K562 (cell line): ENCODE measurements around the gene PPP1R16B. TPM values are rescaled to one million over a fixed set of nuclear protein-coding genes. Genes with fewer than 3 reads are reported as not detected.

ENCODE experiments used
- CHD4 ChIP-seq: fragments of 200-600 bp; sonication (generic); IDR thresholded peaks from 3 replicates; pipeline ENCODE4 v1.6.1; 2012; ENCODE audit warnings: low read depth, mild to moderate bottlenecking, mixed read lengths, low read length, inconsistent platforms; ENCODE audit not compliant: insufficient read depth, insufficient replicate concordance, poor library complexity, severe bottlenecking
- DNMT1 ChIP-seq: fragments of 450-650 bp; IDR thresholded peaks from 2 replicates; pipeline ENCODE4 v1.6.1; 2016; ENCODE audit warnings: antibody characterized with exemption, mild to moderate bottlenecking
- GABPB1 ChIP-seq: sonication (generic); formaldehyde crosslinking; IDR thresholded peaks from 2 replicates; pipeline ENCODE4 v1.8.0; 2022; ENCODE audit warnings: mild to moderate bottlenecking, missing genetic modification reagents
- HDAC2 ChIP-seq: fragments of 450-650 bp; IDR thresholded peaks from 2 replicates; pipeline ENCODE4 v1.6.1; 2016; ENCODE audit warnings: mild to moderate bottlenecking
- JUND ChIP-seq, 2 experiments: IDR thresholded peaks; 2 replicates in 1 of 2; 3 replicates in 1 of 2; pipeline ENCODE4 v1.6.1; 2011; ENCODE audit warnings: borderline replicate concordance in 2 of 2, low read depth in 2 of 2, low read length in 2 of 2, improper control_type of control experiment in 1 of 2, missing biosample characterization in 1 of 2, missing genetic modification characterization in 1 of 2, missing genetic modification reagents in 1 of 2
- KLF1 ChIP-seq: fragments of 450-650 bp; IDR thresholded peaks from 2 replicates; pipeline ENCODE4 v1.6.1; 2016; ENCODE audit warnings: missing genetic modification characterization, missing compliant biosample characterization
- NBN ChIP-seq: fragments of 450-650 bp; IDR thresholded peaks from 2 replicates; pipeline ENCODE4 v1.6.1; 2016; ENCODE audit warnings: low read depth, mild to moderate bottlenecking
- NCOA2 ChIP-seq, 2 experiments: fragments of 450-650 bp; IDR thresholded peaks; 2 replicates each; pipeline ENCODE4 v1.6.1; 2018; ENCODE audit warnings: mild to moderate bottlenecking in 2 of 2, moderate library complexity in 1 of 2; ENCODE audit not compliant: partially characterized antibody in 2 of 2
- NCOA6 ChIP-seq: fragments of 450-650 bp; IDR thresholded peaks from 2 replicates; pipeline ENCODE4 v1.6.1; 2017; ENCODE audit warnings: mild to moderate bottlenecking
- NCOR1 ChIP-seq: fragments of 450-650 bp; IDR thresholded peaks from 2 replicates; pipeline ENCODE4 v1.6.1; 2016; ENCODE audit warnings: mild to moderate bottlenecking, moderate library complexity
- POLR2B ChIP-seq: fragments of 450-650 bp; IDR thresholded peaks from 2 replicates; pipeline ENCODE4 v1.6.1; 2018; ENCODE audit warnings: low read depth; ENCODE audit not compliant: partially characterized antibody
- PRPF4 ChIP-seq: fragments of 200-400 bp; formaldehyde crosslinking; IDR thresholded peaks from one replicate; pipeline ENCODE4 v1.6.1; 2017; ENCODE audit warnings: low read length, low read depth, mild to moderate bottlenecking; ENCODE audit not compliant: insufficient read depth, poor library complexity, severe bottlenecking
- TSC22D4 ChIP-seq: fragments of 450-650 bp; IDR thresholded peaks from 2 replicates; pipeline ENCODE4 v1.6.1; 2016; ENCODE audit warnings: missing genetic modification characterization, missing biosample characterization, control low read depth
- ZBTB17 ChIP-seq: fragments of 450-650 bp; formaldehyde crosslinking; IDR thresholded peaks from 2 replicates; pipeline ENCODE4 v1.4.0; 2020; ENCODE audit warnings: mild to moderate bottlenecking
- polyA plus RNA-seq, 8 experiments: library from polyadenylated mRNA; depleted of rRNA in 4 of 8; stranded (reverse) in 5 of 8; unstranded in 3 of 8; fragments of >200 nt; fragmentation: Nextera tagmentation in 2 of 8; fragmentation: Illumina TruSeq in 1 of 8; extraction: Ambion mirVana in 2 of 8; extraction: Trizol in 1 of 8; gene quantifications; 2 replicates each; pipeline versions ENCODE4 v1.2.1 to v1.2.3, GENCODE V29; 2011 to 2014; ENCODE audit warnings: inconsistent platforms in 1 of 8, missing spikeins in 1 of 8
- total RNA-seq, 7 experiments: library from RNA; depleted of rRNA in 6 of 7; stranded (reverse); fragments of >200 nt in 6 of 7; fragmentation: Illumina TruSeq in 2 of 7; extraction: Trizol in 2 of 7; gene quantifications; 2 replicates each; pipeline versions ENCODE4 v1.2.1 to v1.2.3, GENCODE V29; 2011 to 2021; ENCODE audit warnings: low replicate concordance in 1 of 7
- TF ChIP-seq, protein P1 (sequence below): fragments of 450-650 bp; IDR thresholded peaks from 2 replicates; pipeline ENCODE4 v1.6.1; 2017; ENCODE audit warnings: antibody characterized with exemption, mild to moderate bottlenecking
- TF ChIP-seq, protein P2 (sequence below), 2 experiments: fragments of 450-650 bp; IDR thresholded peaks; 2 replicates each; pipeline ENCODE4 v1.6.1; 2016
- TF ChIP-seq, protein P3 (sequence below): fragments of 250-450 bp; sonication (Bioruptor Pico); IDR thresholded peaks from 2 replicates; pipeline ENCODE4 v1.8.0; 2021; ENCODE audit warnings: mild to moderate bottlenecking, moderate library complexity
- TF ChIP-seq, protein P4 (sequence below): fragments of 450-650 bp; formaldehyde crosslinking; IDR thresholded peaks from 2 replicates; pipeline ENCODE4 v1.4.0; 2022; ENCODE audit warnings: mild to moderate bottlenecking, moderate library complexity
- TF ChIP-seq, protein P5 (sequence below): sonication (generic); formaldehyde crosslinking; IDR thresholded peaks from 2 replicates; pipeline ENCODE4 v1.8.1; 2022; ENCODE audit warnings: missing genetic modification reagents

PPP1R16B gene
- total and polyA plus RNA-seq, 9 of the 15 experiments (the other 6 are each of a cell fraction or from before 2014, with no cell fraction given) = 1.5 to 11.5 (median 6.8) TPM

DNA sequence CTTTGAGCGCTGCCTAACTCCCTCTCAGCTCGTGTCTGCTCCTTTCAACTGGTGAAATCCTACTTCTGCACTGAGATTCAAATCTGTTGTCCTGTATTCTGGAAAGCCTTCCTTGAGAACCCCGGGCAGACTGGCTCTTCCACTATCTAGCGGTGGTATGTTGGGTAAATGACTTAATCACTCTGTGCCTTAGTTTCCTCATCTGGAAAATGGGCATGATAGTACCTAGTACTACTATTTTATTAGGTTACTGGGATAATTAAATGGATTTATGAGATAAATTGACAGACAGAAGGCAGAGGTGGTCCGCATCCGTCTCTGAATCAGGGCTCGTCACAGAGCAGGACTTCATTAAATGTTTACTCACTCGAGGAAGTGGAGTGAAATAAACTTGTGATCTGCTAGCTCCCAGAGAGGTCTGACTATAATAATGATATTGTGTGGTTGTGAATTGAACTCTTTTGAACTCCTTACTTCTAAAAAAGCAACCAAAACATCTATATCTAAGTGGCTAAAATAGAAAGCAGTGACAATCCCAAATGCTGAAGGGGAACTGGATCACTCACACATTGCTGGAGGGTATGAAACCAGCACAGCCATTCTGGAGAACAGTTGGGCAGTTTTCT, 26.6 kb downstream of the PPP1R16B start (continued):
- TF ChIP-seq NCOR1 (no peak), JUND (IDR thresholded peaks at IDR 0.05; ENCODE audit: borderline replicate concordance, low read depth, low read length) (no peak), JUND (tag; IDR thresholded peaks at IDR 0.05; ENCODE audit: borderline replicate concordance, low read depth, low read length) (no peak), DNMT1 (no peak), NCOA2 (IDR thresholded peaks at IDR 0.05; ENCODE audit: partially characterized antibody in 2 of 2) (no peak), ZBTB17 (no peak), KLF1 (tag) (no peak), GABPB1 (CRISPR knock-in tag) (no peak), CHD4 (peak; percentile 51), PRPF4 (no peak), NBN (no peak), TSC22D4 (no peak), HDAC2 (peak; percentile 45; the same call in 1 of the 2 replicates), POLR2B (no peak), NCOA6 (no peak)
- TF ChIP-seq, protein P1, sequence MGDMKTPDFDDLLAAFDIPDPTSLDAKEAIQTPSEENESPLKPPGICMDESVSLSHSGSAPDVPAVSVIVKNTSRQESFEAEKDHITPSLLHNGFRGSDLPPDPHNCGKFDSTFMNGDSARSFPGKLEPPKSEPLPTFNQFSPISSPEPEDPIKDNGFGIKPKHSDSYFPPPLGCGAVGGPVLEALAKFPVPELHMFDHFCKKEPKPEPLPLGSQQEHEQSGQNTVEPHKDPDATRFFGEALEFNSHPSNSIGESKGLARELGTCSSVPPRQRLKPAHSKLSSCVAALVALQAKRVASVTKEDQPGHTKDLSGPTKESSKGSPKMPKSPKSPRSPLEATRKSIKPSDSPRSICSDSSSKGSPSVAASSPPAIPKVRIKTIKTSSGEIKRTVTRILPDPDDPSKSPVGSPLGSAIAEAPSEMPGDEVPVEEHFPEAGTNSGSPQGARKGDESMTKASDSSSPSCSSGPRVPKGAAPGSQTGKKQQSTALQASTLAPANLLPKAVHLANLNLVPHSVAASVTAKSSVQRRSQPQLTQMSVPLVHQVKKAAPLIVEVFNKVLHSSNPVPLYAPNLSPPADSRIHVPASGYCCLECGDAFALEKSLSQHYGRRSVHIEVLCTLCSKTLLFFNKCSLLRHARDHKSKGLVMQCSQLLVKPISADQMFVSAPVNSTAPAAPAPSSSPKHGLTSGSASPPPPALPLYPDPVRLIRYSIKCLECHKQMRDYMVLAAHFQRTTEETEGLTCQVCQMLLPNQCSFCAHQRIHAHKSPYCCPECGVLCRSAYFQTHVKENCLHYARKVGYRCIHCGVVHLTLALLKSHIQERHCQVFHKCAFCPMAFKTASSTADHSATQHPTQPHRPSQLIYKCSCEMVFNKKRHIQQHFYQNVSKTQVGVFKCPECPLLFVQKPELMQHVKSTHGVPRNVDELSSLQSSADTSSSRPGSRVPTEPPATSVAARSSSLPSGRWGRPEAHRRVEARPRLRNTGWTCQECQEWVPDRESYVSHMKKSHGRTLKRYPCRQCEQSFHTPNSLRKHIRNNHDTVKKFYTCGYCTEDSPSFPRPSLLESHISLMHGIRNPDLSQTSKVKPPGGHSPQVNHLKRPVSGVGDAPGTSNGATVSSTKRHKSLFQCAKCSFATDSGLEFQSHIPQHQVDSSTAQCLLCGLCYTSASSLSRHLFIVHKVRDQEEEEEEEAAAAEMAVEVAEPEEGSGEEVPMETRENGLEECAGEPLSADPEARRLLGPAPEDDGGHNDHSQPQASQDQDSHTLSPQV = no peak
- TF ChIP-seq, protein P2, sequence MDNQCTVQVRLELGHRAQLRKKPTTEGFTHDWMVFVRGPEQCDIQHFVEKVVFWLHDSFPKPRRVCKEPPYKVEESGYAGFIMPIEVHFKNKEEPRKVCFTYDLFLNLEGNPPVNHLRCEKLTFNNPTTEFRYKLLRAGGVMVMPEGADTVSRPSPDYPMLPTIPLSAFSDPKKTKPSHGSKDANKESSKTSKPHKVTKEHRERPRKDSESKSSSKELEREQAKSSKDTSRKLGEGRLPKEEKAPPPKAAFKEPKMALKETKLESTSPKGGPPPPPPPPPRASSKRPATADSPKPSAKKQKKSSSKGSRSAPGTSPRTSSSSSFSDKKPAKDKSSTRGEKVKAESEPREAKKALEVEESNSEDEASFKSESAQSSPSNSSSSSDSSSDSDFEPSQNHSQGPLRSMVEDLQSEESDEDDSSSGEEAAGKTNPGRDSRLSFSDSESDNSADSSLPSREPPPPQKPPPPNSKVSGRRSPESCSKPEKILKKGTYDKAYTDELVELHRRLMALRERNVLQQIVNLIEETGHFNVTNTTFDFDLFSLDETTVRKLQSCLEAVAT (IDR thresholded peaks at IDR 0.05) = no peak
- TF ChIP-seq, protein P3, sequence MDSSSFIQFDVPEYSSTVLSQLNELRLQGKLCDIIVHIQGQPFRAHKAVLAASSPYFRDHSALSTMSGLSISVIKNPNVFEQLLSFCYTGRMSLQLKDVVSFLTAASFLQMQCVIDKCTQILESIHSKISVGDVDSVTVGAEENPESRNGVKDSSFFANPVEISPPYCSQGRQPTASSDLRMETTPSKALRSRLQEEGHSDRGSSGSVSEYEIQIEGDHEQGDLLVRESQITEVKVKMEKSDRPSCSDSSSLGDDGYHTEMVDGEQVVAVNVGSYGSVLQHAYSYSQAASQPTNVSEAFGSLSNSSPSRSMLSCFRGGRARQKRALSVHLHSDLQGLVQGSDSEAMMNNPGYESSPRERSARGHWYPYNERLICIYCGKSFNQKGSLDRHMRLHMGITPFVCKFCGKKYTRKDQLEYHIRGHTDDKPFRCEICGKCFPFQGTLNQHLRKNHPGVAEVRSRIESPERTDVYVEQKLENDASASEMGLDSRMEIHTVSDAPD (CRISPR knock-in tag) = no peak
- TF ChIP-seq, protein P4, sequence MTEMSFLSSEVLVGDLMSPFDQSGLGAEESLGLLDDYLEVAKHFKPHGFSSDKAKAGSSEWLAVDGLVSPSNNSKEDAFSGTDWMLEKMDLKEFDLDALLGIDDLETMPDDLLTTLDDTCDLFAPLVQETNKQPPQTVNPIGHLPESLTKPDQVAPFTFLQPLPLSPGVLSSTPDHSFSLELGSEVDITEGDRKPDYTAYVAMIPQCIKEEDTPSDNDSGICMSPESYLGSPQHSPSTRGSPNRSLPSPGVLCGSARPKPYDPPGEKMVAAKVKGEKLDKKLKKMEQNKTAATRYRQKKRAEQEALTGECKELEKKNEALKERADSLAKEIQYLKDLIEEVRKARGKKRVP (CRISPR knock-in tag) = no peak
- TF ChIP-seq, protein P5, sequence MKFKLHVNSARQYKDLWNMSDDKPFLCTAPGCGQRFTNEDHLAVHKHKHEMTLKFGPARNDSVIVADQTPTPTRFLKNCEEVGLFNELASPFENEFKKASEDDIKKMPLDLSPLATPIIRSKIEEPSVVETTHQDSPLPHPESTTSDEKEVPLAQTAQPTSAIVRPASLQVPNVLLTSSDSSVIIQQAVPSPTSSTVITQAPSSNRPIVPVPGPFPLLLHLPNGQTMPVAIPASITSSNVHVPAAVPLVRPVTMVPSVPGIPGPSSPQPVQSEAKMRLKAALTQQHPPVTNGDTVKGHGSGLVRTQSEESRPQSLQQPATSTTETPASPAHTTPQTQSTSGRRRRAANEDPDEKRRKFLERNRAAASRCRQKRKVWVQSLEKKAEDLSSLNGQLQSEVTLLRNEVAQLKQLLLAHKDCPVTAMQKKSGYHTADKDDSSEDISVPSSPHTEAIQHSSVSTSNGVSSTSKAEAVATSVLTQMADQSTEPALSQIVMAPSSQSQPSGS (CRISPR knock-in tag) = no peak
